Neural progenitor cell (in vitro differentiated cells): ENCODE data around the gene NOTCH3. TPM values are rescaled to one million over a fixed set of nuclear protein-coding genes. Genes with fewer than 3 reads are reported as not detected.

Experiments
- DNase-seq: peaks from one replicate; pipeline ENCODE4 v3.0.0-alpha.2; 2016; ENCODE audit warnings: low spot score
- H2AFZ ChIP-seq: fragments of 200-600 bp; sonication (generic); replicated peaks from 2 replicates; pipeline ENCODE4 v1.6.1; 2016; ENCODE audit warnings: antibody characterized with exemption
- H3F3A ChIP-seq: fragments of 200-600 bp; sonication (generic); 2 replicates; pipeline ENCODE4 v1.6.1; 2016; ENCODE audit warnings: antibody characterized with exemption, low read depth
- H3K27ac ChIP-seq: fragments of 200-600 bp; sonication (generic); 2 replicates; pipeline ENCODE4 v1.5.1; 2016; ENCODE audit warnings: mild to moderate bottlenecking
- H3K27me3 ChIP-seq: fragments of 200-600 bp; sonication (generic); 2 replicates; pipeline ENCODE4 v1.6.1; 2016; ENCODE audit warnings: mild to moderate bottlenecking, moderate library complexity
- H3K36me3 ChIP-seq: fragments of 200-600 bp; sonication (generic); 2 replicates; pipeline ENCODE4 v1.5.1; 2016
- H3K4me1 ChIP-seq: fragments of 200-600 bp; sonication (generic); 2 replicates; pipeline ENCODE4 v1.6.1; 2016; ENCODE audit warnings: mixed run types
- H3K4me2 ChIP-seq: fragments of 200-600 bp; sonication (generic); 2 replicates; pipeline ENCODE4 v1.6.1; 2016
- H3K4me3 ChIP-seq: fragments of 200-600 bp; sonication (generic); 2 replicates; pipeline ENCODE4 v1.5.1; 2016
- H3K79me2 ChIP-seq: fragments of 200-600 bp; sonication (generic); 2 replicates; pipeline ENCODE4 v1.6.1; 2016; ENCODE audit warnings: low read depth
- H3K9ac ChIP-seq: fragments of 200-600 bp; sonication (generic); 2 replicates; pipeline ENCODE4 v1.6.1; 2016
- H3K9me3 ChIP-seq: fragments of 200-600 bp; sonication (generic); 2 replicates; pipeline ENCODE4 v1.5.1; 2016; ENCODE audit warnings: low read depth
- H4K20me1 ChIP-seq: fragments of 200-600 bp; sonication (generic); 2 replicates; pipeline ENCODE4 v1.6.1; 2016; ENCODE audit warnings: low read depth
- H3K27ac Mint-ChIP-seq: 3 replicates; pipeline ENCODE4 v1.8.0; 2021; ENCODE audit warnings: mixed read lengths
- H3K27me3 Mint-ChIP-seq: 2 replicates; pipeline ENCODE4 v1.8.0; 2022; ENCODE audit warnings: low read depth, mild to moderate bottlenecking, inconsistent platforms, moderate library complexity, mixed read lengths; ENCODE audit not compliant: insufficient read depth
- H3K36me3 Mint-ChIP-seq: 3 replicates; pipeline ENCODE4 v1.8.0; 2021; ENCODE audit warnings: mixed read lengths
- H3K4me1 Mint-ChIP-seq: 3 replicates; pipeline ENCODE4 v1.8.0; 2021; ENCODE audit warnings: mixed read lengths
- H3K4me3 Mint-ChIP-seq: 3 replicates; pipeline ENCODE4 v1.8.0; 2021; ENCODE audit warnings: mild to moderate bottlenecking, moderate library complexity, mixed read lengths
- H3K9me3 Mint-ChIP-seq: 3 replicates; pipeline ENCODE4 v1.8.0; 2020; ENCODE audit warnings: mixed read lengths
- EZH2 ChIP-seq: fragments of 200-600 bp; sonication (generic); IDR thresholded peaks from 2 replicates; pipeline ENCODE4 v1.6.1; 2017; ENCODE audit warnings: antibody characterized with exemption, mild to moderate bottlenecking, moderate library complexity
- EZH2phosphoT487 ChIP-seq: fragments of 200-600 bp; sonication (generic); IDR thresholded peaks from 2 replicates; pipeline ENCODE4 v1.6.1; 2017; ENCODE audit warnings: antibody characterized with exemption
- total RNA-seq: library from RNA; depleted of rRNA; stranded (reverse); fragments of >200 nt; gene quantifications from 2 replicates; pipeline ENCODE4 v1.2.3, GENCODE V29; 2015; ENCODE audit warnings: low replicate concordance
- TF ChIP-seq, protein P1 (sequence below): fragments of 200-600 bp; sonication (generic); IDR thresholded peaks from 2 replicates; pipeline ENCODE4 v1.5.1; 2017; ENCODE audit warnings: antibody characterized with exemption, mild to moderate bottlenecking

The NOTCH3 gene
- total RNA-seq, 1 donor from 2014 or later, result 17.1 TPM

DNA sequence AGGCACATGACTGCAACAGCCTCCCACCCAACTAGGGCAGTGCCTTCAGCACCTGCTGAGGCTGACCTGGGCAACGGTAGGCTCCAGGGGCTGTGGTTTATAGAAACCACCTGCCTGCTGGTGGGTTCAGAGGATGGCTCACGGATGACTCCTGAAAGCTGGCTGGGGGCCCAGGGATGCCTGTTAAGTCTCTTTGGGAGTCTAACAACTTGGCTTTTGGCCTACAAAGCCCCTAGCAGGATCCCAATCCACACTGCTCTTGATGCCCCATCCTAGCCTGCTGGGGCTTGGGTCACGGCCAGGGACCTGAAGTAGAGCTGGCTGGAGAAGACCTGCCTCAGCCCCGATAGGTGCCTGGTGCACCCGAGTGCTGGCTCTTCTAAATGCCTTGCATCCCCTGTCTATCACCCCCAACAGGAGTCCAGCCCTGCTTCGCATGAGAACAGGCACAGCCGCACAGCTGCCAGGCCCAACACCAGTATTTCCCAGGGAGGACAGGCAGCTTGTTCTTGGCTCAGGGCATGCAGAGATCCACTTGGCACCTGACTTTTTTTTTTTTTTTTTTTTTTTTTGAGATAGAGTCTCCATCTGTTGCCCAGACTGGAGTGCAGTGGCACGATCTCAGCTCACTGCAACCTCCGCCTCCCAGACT lies 40.6 kb upstream of the NOTCH3 start:
- H3F3A ChIP-seq, result no peaks in the 10 kb centered on the region
- no peaks in the 10 kb centered on the region for H3K4me1 ChIP-seq
- H3K36me3 ChIP-seq, result no peaks in the 10 kb centered on the region
- DNase-seq, result no peak
- H3K27me3 ChIP-seq, result no peaks in the 10 kb centered on the region
- H3K27ac Mint-ChIP-seq, result no peak overlapping the region
- no peak overlapping the region for H3K27ac ChIP-seq
- H3K79me2 ChIP-seq, result no peaks in the 10 kb centered on the region
- H3K36me3 Mint-ChIP-seq, result peaks cover 26% of the 10 kb centered on the region
- TF ChIP-seq EZH2 (no peak), EZH2phosphoT487 (no peak)
- TF ChIP-seq, protein P1, sequence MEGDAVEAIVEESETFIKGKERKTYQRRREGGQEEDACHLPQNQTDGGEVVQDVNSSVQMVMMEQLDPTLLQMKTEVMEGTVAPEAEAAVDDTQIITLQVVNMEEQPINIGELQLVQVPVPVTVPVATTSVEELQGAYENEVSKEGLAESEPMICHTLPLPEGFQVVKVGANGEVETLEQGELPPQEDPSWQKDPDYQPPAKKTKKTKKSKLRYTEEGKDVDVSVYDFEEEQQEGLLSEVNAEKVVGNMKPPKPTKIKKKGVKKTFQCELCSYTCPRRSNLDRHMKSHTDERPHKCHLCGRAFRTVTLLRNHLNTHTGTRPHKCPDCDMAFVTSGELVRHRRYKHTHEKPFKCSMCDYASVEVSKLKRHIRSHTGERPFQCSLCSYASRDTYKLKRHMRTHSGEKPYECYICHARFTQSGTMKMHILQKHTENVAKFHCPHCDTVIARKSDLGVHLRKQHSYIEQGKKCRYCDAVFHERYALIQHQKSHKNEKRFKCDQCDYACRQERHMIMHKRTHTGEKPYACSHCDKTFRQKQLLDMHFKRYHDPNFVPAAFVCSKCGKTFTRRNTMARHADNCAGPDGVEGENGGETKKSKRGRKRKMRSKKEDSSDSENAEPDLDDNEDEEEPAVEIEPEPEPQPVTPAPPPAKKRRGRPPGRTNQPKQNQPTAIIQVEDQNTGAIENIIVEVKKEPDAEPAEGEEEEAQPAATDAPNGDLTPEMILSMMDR, result no peak
- H4K20me1 ChIP-seq, result peaks cover 22% of the 10 kb centered on the region
- H3K4me1 Mint-ChIP-seq, result peaks cover 3% of the 10 kb centered on the region
- no peaks in the 10 kb centered on the region for H3K9me3 Mint-ChIP-seq
- H3K9ac ChIP-seq, result no peak overlapping the region
- H3K9me3 ChIP-seq, result no peaks in the 10 kb centered on the region
- H3K4me3 ChIP-seq, result no peak overlapping the region
- H2AFZ ChIP-seq, result no peak overlapping the region
- no peak overlapping the region for H3K4me2 ChIP-seq
- H3K4me3 Mint-ChIP-seq, result no peak overlapping the region
- H3K27me3 Mint-ChIP-seq, result peaks cover 13% of the 10 kb centered on the region

- Histone ChIP-seq H3K27me3 (no peaks in the 10 kb centered on the region), H3K4me2 (no peak overlapping the region), H3F3A (peaks cover 5% of the 10 kb centered on the region), H3K36me3 (no peaks in the 10 kb centered on the region), H3K4me1 (no peaks in the 10 kb centered on the region), H3K9ac (no peak overlapping the region), H3K9me3 (no peaks in the 10 kb centered on the region), H3K27ac (no peak overlapping the region), H2AFZ (no peak overlapping the region), H3K79me2 (no peaks in the 10 kb centered on the region), H4K20me1 (peaks cover 16% of the 10 kb centered on the region), H3K4me3 (no peak overlapping the region)
- Mint-ChIP-seq H3K27me3 (peaks cover 14% of the 10 kb centered on the region), H3K4me3 (no peak overlapping the region), H3K4me1 (peaks cover 3% of the 10 kb centered on the region), H3K36me3 (peaks cover 32% of the 10 kb centered on the region), H3K9me3 (no peaks in the 10 kb centered on the region), H3K27ac (no peak overlapping the region)
- no peak for DNase-seq
- TF ChIP-seq EZH2 (no peak), EZH2phosphoT487 (no peak)
- TF ChIP-seq, protein P1, result no peak
These were observed 39.7 kb upstream of the NOTCH3 start for GRCh38 chr19:15240515-15240914.

- Histone ChIP-seq H3K4me2 (no peak overlapping the region), H3K9ac (no peak overlapping the region), H3F3A (peaks cover 16% of the 10 kb centered on the region), H3K27ac (no peak overlapping the region), H3K79me2 (no peaks in the 10 kb centered on the region), H3K36me3 (no peaks in the 10 kb centered on the region), H3K4me3 (no peak overlapping the region), H4K20me1 (peaks cover 12% of the 10 kb centered on the region), H3K4me1 (no peaks in the 10 kb centered on the region), H3K9me3 (no peaks in the 10 kb centered on the region), H3K27me3 (no peaks in the 10 kb centered on the region), H2AFZ (no peak overlapping the region)
- H3K9me3 Mint-ChIP-seq, result no peaks in the 10 kb centered on the region
- peaks cover 5% of the 10 kb centered on the region for H3K4me1 Mint-ChIP-seq
- peaks cover 16% of the 10 kb centered on the region for H3K27me3 Mint-ChIP-seq
- H3K4me3 Mint-ChIP-seq, result no peak overlapping the region
- DNase-seq, result no peak
- H3K36me3 Mint-ChIP-seq, result peaks cover 32% of the 10 kb centered on the region
- no peak overlapping the region for H3K27ac Mint-ChIP-seq
- TF ChIP-seq EZH2phosphoT487 (no peak), EZH2 (no peak)
- TF ChIP-seq, protein P1, result no peak
These were observed 38.6 kb upstream of the NOTCH3 start for GRCh38 chr19:15239337-15239949.
